Neutrophil (primary cell): Measurements from ENCODE around the gene KIF6.

Source experiments
- H3K27ac ChIP-seq: fragments of 200-600 bp; sonication (generic); 2 replicates; pipeline ENCODE4 v1.5.1; 2016; ENCODE audit warnings: mild to moderate bottlenecking, moderate library complexity
- H3K27me3 ChIP-seq: fragments of 200-600 bp; sonication (generic); 2 replicates; pipeline ENCODE4 v1.6.0; 2016; ENCODE audit warnings: mild to moderate bottlenecking
- H3K36me3 ChIP-seq: fragments of 200-600 bp; sonication (generic); 2 replicates; pipeline ENCODE4 v1.5.1; 2017
- H3K4me1 ChIP-seq, 2 experiments: fragments of 200-600 bp in 1 of 2; sonication (generic) in 1 of 2; 1 replicate in 1 of 2; 2 replicates in 1 of 2; pipeline versions ENCODE4 v1.5.1 to v1.6.1; 2013 to 2016; ENCODE audit warnings: low read depth in 1 of 2, low read length in 1 of 2, mild to moderate bottlenecking in 1 of 2, moderate library complexity in 1 of 2; ENCODE audit not compliant: control insufficient read depth in 1 of 2, insufficient read depth in 1 of 2
- H3K4me3 ChIP-seq, 2 experiments: fragments of 200-600 bp in 1 of 2; sonication (generic) in 1 of 2; 1 replicate in 1 of 2; 2 replicates in 1 of 2; pipeline ENCODE4 v1.5.1; 2013 to 2016; ENCODE audit warnings: low read depth in 1 of 2, low read length in 1 of 2, mild to moderate bottlenecking in 1 of 2, moderate library complexity in 1 of 2
- H3K9me3 ChIP-seq: fragments of 200-600 bp; sonication (generic); 2 replicates; pipeline ENCODE4 v1.5.1; 2016
- TF ChIP-seq, protein P1 (sequence below): fragments of 200-600 bp; sonication (generic); IDR thresholded peaks from 2 replicates; pipeline ENCODE4 v1.5.1; 2016; ENCODE audit warnings: antibody characterized with exemption

KIF6 gene

DNA sequence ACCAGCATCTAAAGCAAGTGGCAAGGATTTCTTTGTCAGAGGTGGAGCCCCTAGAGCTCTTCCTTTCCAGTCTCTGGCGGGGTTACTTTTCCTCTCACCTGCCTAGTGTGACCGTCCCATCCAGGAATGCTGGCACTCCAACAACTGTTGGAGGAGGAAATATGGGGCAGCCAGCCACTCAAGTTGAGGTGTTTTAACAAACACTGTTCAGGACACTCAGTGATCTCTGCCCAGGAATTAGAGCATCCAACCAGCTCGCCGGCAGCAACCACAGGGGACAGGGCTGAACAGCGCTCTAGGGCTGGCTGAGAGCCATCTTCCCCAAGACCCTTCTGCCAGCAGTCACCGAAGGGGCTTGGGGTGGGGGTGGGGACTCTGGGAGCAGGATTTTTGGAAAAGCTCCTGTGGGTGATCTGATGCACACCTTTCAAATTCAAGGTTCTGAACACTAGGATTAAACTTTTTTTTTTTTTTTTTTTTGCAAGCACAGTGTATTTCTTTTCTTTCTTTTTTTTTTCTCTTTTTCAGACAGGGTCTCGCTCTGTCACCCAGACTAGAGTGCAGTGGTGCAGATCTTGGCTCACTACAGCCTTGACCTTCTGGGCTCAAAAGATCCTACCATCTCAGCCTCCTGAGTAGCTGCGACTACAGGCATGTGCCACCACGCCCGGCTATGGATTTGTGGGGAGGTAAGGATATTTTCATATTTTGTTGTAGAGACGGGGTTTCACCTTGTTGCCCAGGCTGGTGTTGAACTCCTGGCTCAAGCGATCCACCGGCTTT, 374.3 kb downstream of the KIF6 start:
- H3K4me1 ChIP-seq: no peaks in the 10 kb centered on the region
- TF ChIP-seq, protein P1, sequence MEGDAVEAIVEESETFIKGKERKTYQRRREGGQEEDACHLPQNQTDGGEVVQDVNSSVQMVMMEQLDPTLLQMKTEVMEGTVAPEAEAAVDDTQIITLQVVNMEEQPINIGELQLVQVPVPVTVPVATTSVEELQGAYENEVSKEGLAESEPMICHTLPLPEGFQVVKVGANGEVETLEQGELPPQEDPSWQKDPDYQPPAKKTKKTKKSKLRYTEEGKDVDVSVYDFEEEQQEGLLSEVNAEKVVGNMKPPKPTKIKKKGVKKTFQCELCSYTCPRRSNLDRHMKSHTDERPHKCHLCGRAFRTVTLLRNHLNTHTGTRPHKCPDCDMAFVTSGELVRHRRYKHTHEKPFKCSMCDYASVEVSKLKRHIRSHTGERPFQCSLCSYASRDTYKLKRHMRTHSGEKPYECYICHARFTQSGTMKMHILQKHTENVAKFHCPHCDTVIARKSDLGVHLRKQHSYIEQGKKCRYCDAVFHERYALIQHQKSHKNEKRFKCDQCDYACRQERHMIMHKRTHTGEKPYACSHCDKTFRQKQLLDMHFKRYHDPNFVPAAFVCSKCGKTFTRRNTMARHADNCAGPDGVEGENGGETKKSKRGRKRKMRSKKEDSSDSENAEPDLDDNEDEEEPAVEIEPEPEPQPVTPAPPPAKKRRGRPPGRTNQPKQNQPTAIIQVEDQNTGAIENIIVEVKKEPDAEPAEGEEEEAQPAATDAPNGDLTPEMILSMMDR: no peak
- no peak overlapping the region for H3K27ac ChIP-seq
- no peak overlapping the region for H3K4me3 ChIP-seq
- H3K36me3 ChIP-seq: no peaks in the 10 kb centered on the region
- H3K27me3 ChIP-seq: no peaks in the 10 kb centered on the region
- H3K9me3 ChIP-seq: no peaks in the 10 kb centered on the region

DNA sequence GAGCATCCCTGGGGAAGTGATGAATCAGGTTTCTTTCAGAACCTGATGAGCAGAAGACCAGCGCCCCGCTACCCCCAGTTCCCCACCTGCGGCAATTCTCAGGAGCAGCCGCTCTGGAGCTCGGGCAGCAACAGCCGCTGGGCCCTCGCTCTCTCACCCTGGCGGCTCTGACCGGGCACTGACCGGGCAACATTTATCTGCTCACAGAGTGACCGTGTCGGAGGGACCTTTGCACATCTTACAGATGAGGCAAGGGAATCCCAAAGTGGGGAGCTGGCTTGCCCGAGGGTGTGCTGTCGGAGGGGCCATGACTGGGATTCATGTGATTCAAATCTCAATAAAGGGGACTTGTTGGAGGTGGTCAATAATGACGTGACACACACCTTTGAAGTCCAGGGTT, 376.5 kb downstream of the KIF6 start:
- Histone ChIP-seq H3K9me3 (no peaks in the 10 kb centered on the region), H3K4me3 (no peak overlapping the region), H3K27me3 (no peaks in the 10 kb centered on the region), H3K27ac (no peak overlapping the region), H3K4me1 (no peaks in the 10 kb centered on the region), H3K36me3 (no peaks in the 10 kb centered on the region)
- TF ChIP-seq, protein P1: no peak

DNA sequence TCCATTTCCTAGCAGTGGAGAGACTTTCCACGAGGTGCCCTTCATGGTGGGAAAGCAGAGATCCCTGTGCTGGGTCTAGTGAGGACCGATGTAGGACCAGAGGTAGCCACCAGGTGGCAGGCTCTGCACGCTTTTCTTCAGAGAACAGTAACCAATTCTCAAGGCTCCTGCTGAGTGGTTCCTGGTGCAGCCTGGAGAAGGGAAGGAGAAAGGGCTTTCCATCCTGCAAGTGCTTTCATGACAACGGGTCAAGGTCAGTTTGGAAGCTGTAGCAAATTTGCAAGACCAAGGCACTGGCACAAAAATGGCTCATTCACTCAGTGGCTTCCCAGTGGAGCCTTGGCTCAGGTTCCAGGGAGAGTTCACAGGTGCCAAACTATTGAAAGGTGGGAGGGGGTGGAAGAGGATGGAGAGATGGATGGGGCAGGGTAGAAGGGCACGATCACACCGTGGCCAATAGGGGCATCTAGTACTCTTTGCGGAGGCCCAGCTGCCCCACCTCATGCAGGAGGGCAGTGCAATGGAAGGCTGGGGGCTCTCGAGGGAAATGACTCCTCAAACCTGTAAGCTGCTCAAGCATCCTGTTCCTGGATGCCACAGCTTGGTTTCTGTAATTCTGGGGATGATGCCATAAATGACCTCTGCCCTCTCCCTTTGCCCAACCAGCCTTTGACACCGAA, 377.2 kb downstream of the KIF6 start:
- Histone ChIP-seq H3K27ac (no peak overlapping the region), H3K9me3 (no peaks in the 10 kb centered on the region), H3K27me3 (peaks cover 3% of the 10 kb centered on the region), H3K4me1 (no peaks in the 10 kb centered on the region), H3K36me3 (no peaks in the 10 kb centered on the region), H3K4me3 (no peak overlapping the region)
- TF ChIP-seq, protein P1: peak; percentile 70

DNA sequence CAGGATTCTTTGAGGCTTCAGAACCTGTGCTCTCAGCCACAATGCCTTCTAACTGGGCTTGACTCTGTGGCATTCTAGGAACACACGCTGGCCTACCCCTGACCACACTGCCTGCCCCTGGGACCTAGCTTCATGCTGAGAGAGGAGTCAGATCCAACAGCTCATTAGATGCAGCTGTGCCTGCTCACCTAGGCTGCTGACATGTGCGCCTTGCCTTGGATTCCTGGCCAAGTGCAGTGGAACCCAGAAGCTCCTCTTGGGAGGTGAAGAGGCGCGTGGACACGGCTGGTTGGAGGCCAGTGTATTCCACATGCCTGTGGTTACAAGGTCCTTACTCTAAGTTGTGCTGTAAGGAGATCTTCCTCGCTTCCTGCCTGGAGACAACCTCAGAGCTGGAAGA, 378.0 kb downstream of the KIF6 start:
- Histone ChIP-seq H3K27me3 (peaks cover 10% of the 10 kb centered on the region), H3K36me3 (no peaks in the 10 kb centered on the region), H3K9me3 (no peaks in the 10 kb centered on the region), H3K4me3 (no peak overlapping the region), H3K4me1 (no peaks in the 10 kb centered on the region), H3K27ac (no peak overlapping the region)
- TF ChIP-seq, protein P1: no peak

DNA sequence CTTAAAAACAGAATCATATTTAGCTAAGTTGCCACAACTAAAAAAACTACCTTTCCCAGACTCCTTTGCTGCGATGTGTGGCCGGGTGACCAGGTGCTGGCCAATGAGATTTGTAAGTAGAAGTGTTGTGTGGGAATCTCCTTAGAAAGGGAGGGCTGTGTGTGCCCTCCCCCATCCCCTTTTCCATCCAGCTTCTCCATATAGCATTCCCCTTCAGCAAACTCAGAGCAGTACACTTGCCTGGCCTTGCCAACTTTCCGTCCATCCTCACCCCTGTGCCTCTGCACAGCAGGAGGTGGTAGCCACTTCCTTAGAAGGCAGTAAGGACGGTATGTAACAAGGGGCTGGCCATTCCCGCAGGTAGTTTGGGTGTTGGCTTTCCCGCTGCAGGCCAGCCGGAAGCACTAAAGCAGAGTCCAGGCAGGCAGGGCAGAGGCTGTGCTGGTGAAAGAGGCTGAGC, 380.4 kb downstream of the KIF6 start:
- Histone ChIP-seq H3K4me3 (no peak overlapping the region), H3K4me1 (no peaks in the 10 kb centered on the region), H3K9me3 (no peaks in the 10 kb centered on the region), H3K27me3 (peaks cover 34% of the 10 kb centered on the region), H3K36me3 (no peaks in the 10 kb centered on the region), H3K27ac (no peak overlapping the region)
- TF ChIP-seq, protein P1: no peak
